M059J (cell line): Measurements from ENCODE around the gene APPL2. TPM values are rescaled to one million over a fixed set of nuclear protein-coding genes. Genes with fewer than 3 reads are reported as not detected.
"Not testable (repeated sequence)": the region's sequence is repeated elsewhere in the genome, so short reads cannot be mapped to it uniquely, and the experiment has no call there.

ENCODE experiments used
- DNase-seq: peaks from one replicate; pipeline ENCODE4 v3.0.0-alpha.2; 2012; ENCODE audit warnings: low read depth
- total RNA-seq: library from RNA; depleted of rRNA; stranded (reverse); fragments of >200 nt; shearing (Covaris generic); gene quantifications from 2 replicates; pipeline ENCODE4 v1.2.3, GENCODE V29; 2014

Gene APPL2
- total RNA-seq, 1 experiment from 2014 or later, result 41.3 TPM

DNA sequence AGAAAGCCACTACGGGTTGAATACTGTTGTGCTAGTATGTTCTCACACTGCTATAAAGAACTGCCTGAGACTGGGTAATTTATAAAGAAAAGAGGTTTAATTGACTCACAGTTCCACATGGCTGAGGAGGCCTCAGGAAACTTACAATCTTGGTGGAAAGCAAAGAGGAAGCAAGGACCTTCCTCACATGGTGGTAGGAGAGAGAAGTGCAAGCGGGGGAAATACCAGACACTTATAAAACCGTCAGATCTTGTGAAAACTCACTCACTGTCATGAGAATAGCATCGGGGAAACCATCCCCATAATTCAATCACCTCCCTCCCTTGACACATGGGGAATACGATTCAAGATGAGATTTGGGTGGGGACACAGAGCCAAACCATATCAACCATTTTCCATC is 20.5 kb upstream of the APPL2 start:
- not testable (repeated sequence) for DNase-seq

- DNase-seq, result peak; percentile 37
Observed at GRCh38 chr12:105256011-105256410, 20.0 kb upstream of the APPL2 start.

DNA sequence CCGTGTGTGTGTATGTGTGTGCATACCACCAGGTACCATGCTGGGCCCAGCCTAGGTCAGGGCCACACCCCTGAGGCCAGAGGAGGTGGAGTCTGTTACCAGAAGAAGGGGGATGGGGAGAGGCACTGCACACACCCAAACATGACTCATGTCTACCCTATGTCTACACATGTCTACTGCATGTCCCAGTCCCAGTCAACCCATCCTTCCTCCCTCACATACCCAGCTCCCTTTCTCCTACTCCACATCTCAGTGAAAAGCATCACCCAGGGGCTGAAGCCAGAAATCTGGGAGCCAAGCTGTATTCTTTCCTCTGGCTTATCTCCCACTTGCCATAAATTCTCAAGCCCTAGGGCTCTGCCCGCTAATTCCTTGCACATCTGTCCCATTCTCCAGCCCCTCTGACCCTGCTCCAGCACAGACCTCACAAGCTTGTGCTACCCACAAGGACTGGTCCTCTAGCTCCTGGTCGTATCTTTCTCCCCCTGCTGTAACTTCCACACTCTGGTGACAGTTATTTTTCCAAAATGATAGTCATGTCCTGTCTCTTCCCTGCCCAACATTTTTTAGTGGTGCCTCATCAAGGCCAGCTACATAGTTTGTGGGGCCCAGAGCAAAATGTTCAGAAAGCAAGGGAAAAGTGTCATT is 18.0 kb upstream of the APPL2 start:
- DNase-seq, result peak; percentile 90

GRCh38 chr12:105252901-105253300 is 16.9 kb upstream of the APPL2 start:
- no peak for DNase-seq

DNA sequence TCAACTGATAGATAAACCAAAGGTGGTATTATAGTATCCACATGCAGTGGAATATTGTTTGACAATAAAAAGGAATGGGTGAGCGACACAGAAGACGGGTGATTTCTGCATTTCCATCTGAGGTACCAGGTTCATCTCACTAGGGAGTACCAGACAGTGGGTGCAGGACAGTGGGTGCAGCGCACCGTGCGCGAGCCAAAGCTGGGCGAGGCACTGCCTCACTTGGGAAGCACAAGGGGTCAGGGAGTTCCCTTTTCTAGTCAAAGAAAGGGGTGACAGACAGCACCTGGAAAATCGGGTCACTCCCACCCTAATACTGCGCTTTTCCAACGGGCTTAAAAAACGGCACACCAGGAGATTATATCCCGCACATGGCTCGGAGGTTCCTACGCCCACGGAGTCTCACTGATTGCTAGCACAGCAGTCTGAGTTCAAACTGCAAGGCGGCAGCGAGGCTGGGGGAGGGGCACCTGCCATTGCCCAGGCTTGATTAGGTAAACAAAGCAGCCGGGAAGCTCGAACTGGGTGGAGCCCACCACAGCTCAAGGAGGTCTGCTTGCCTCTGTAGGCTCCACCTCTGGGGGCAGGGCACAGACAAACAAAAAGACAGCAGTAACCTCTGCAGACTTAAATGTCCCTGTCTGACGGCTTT is 9.9 kb upstream of the APPL2 start:
- DNase-seq, result not testable (repeated sequence)

DNA sequence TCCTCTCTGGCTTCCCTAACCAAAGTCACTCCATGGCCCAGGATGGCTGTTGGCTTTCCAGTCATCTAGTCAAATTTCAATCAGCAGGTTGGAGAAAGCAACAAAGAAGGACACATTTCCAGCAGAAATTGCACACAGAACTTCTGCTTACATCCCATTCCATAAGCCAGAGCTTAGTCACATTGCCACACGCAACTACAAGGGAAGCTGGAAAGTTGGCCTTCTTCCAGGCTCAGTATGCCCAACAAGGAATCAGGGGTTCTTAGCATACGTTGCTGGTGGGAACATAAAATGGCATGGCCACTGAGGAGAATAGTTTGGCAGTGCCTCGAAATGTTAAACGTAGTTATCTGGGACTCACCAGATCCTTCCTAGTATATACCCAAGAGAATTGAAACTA is 9.3 kb upstream of the APPL2 start:
- peak; percentile 21 for DNase-seq

GRCh38 chr12:105240228-105240627 is 4.3 kb upstream of the APPL2 start:
- no peak for DNase-seq

DNA sequence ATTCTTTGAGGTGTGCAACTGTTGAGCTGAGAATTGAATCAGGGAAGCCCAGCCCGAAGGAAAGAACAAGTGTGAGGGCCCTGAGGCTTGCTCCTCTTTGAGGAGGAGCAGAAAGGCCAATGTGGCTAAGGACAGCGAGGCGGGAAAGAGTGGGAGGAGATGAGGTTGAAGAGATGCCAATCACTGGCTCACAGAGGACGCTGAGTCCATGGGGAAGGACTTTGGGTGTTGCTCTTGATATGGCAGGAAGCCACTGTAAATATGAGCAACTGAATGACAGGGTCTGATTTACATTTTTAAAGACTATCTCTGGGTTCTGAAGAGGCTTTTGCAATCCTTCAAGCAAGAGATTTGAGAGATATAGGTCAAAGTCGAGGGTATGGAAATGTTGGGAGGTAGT is 3.3 kb upstream of the APPL2 start:
- DNase-seq, result no peak

- DNase-seq, result no peak
Observed at GRCh38 chr12:105237666-105238065, 1.7 kb upstream of the APPL2 start.

DNA sequence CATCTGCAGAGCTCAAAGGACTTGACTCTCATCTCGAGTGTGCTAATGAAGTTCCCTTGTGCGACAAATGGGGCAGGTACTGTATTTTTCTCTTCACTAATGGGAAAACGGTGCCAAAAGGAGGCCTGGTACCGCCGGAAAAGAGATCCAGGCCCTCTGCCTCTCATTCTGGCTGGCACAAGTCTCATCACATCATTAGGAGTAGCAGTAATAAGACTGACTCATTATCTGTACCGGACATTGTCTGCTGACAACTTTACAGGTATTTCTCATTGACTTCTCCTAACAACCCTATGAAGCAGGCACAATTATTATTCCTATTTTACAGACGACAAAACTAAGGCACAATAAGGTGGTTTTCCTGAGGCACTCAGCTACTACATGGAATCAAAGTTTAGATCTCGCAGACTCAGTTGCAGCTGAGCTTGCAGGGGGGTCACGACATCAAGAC is 668 bp downstream of the APPL2 start:
- peak; percentile 55 for DNase-seq

- no peak for DNase-seq
Observed at GRCh38 chr12:105234197-105234596, 1.8 kb downstream of the APPL2 start.

DNA sequence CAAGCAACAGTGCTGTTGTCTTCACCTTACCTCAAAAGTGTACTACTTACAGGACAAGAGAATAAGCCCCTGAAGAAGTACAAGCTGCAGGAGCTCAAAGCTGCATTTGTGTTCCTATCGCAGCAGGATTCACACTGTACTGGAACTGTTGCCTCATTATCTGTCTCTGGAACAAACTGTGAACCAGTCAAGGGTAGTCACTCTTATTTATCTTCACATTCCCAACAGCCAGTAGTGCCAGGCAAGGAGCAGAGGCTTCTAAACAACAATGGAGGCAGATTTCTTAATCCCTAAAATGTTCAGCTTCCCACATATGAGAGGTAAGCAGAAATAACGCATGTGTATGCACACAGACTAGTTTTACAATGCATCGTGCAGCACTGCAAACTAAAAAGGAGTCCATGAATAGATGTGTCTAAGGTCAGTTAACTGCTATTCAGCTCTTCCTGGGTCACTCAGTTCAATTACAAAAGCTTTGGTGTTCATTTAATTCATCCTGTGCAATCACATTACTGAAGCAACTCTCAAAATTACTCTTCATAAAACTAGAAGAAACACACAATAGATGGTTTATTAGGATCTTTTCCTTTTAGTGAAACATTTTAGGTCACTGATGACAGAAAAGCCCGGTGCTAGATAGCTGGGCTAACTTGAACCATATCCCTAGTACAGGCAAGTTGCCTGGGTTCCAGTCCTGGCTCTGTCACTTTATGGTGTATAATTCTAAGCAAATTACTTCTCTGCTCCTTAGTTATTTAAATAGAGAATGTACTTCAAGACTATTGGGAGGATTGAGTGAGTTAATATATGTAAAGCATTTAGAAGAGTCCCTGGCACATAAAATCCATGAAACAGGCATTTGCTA is 2.7 kb downstream of the APPL2 start:
- DNase-seq, result no peak

- no peak for DNase-seq
Observed at GRCh38 chr12:105231396-105231795, 4.6 kb downstream of the APPL2 start.

- no peak for DNase-seq
Observed at GRCh38 chr12:105229371-105229770, 6.6 kb downstream of the APPL2 start.

GRCh38 chr12:105228966-105229365 is 7.0 kb downstream of the APPL2 start:
- DNase-seq, result no peak

DNA sequence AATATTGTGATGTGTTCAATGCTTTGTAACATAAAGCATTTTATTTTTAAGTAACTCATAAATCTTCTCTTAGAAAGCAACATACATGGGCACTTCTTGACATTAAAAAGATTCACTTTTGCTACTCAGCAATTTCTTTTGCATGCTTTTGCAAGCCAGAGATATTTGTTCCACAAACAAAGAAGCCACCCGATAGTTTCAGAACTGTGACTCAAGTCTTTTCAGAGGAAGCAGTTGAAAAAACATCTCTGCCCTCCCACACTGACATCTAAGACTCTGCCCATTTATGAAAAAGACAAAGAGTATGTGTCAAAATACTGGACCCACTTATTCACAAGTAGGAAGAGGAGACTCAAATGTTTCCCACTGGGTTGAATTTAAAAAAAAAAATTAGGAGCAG is 7.5 kb downstream of the APPL2 start:
- DNase-seq, result peak; percentile 59

DNA sequence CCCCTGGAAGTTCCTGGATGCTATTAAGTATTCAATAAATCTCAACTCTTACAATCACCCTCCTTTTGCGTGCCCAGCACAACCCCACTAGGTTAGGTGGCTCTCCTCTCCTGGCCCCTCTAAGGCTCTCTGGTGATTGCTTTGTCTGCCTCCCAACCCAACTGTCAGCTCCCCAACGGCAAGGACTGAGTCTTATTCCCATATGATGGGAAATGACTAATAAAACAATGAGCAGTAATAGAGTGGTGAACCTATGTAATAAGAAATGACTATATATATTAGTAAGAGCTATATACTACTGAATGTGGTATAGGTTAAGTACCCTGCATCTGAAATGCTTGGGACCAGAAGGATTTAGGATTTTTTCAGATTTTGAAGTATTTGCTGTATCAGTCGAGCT is 8.1 kb downstream of the APPL2 start:
- no peak for DNase-seq

- DNase-seq, result peak; percentile 76
Observed at GRCh38 chr12:105226219-105226618, 9.8 kb downstream of the APPL2 start.

- DNase-seq, result no peak
Observed at GRCh38 chr12:105225505-105226015, 10.4 kb downstream of the APPL2 start.

DNA sequence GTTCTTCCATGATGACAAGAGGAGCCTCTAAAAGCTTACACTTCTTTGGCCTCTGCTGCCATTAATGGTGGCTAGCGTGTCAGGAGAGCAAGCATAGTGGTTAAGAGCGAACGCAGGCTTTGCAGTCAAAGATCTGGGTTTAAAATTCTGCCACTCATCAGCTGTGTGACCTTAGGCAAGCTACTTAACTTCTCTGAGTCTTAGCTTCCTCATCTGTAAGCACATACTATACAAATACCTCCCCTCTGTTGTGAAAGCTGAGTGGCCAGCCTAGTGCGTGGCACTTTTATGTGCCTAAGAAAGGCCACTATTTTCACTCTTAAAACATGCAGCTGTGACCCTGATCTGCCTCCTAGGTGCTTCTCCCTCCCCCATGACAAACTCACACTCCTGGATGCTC is 11.6 kb downstream of the APPL2 start:
- no peak for DNase-seq

DNA sequence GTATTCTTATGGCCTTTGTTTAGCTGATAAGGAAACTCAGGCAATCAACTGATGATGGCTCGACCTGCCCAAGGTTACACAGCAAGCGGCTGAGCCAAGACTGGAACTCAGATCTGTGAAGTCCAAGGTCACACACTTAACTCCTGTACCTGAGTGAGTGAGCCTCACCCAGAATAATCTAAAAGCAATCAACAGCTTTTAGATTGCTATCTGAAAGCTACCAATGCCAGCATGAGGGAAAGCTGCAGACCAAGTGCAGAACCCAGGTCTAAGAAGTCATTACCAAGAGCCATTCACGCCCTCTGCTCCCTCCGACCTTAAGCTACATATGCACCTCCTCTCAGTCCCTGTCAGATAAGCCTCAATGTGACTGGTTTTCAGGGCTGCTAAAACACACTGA is 12.1 kb downstream of the APPL2 start:
- DNase-seq, result no peak

DNA sequence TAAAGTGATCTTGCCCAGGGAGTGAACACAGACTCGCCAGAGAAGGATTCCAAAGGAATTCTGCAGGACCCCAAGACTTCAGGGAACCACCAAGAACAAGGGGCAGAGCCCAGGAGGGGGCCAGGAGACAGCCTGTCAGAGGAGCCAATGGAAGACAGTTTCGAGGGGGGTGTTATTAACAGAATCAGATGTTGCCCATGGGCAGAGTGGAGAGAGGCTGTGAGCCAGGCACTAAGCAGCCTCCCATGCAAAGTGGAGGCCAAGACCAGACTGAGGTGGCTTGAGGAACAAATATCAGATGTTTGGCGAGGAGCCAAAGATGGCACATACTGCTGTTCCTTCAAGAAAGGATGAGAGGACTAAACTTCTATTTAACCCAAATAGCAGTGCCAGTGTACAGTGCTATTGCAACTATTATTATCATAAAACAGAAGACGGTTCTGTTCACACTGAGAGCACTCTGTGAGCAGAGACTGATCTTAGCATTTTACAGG is 12.6 kb downstream of the APPL2 start:
- no peak for DNase-seq
